SK-N-MC (cell line): ENCODE results near the gene PCDHGA1.

Experiments
- EZH2 ChIP-seq: fragments of 200-600 bp; sonication (generic); IDR thresholded peaks from one replicate; pipeline ENCODE4 v1.6.1; 2017; ENCODE audit warnings: antibody characterized with exemption
- FOXP2 ChIP-seq: optimal IDR thresholded peaks from 2 replicates; pipeline ENCODE3; 2011; ENCODE audit warnings: mild to moderate bottlenecking, moderate library complexity; ENCODE audit not compliant: insufficient read depth; ENCODE audit errors: extremely low read length, control extremely low read depth
- POLR2AphosphoS5 ChIP-seq: IDR thresholded peaks from 2 replicates; pipeline ENCODE4 v1.6.1; 2012; ENCODE audit warnings: mild to moderate bottlenecking, low read depth, low read length, borderline replicate concordance

DNA sequence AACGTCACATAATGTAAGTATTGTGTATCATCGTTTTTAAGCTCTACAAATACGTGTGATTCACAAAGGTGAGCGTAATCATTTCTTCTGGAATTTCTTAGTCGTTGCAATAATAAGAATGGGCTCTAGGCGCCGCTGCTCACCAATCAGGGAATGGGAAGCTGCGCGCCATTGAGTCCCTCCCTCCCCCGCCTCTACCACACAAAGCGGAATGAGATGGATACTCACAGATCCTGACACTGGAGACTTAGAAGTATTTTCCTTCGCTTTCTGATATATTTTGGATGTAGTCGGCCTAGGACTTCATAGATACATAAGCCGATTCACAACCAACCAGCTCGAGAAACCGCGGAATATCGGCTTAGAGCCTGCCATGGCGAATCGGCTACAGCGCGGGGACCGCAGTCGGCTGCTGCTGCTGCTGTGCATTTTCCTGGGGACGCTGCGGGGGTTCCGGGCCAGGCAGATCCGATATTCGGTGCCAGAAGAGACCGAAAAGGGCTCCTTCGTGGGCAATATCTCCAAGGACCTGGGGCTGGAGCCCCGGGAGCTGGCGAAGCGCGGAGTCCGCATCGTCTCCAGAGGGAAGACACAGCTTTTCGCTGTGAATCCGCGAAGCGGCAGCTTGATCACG, 90.7 kb downstream of the PCDHGA1 start, which contains the start of gene PCDHGA11:
- TF ChIP-seq POLR2AphosphoS5: no peak
- TF ChIP-seq EZH2: no peak
- TF ChIP-seq FOXP2: no peak
